BLaER1 treated with 17β-estradiol and CSF1 and Interleukin-3, amounts not matched to agents 10 nM and 100 nM (cell line): Measurements from ENCODE around the gene TMEM63C.
"Not testable (repeated sequence)": the region's sequence is repeated elsewhere in the genome, so short reads cannot be mapped to it uniquely, and the experiment has no call there.

Experiments used
- H3K27ac ChIP-seq, 11 experiments: shearing (Covaris generic); formaldehyde crosslinking; 2 replicates each; pipeline ENCODE4 v1.8.1; 2022
- H3K27me3 ChIP-seq, 11 experiments: shearing (Covaris generic); formaldehyde crosslinking; 2 replicates each; pipeline ENCODE4 v1.8.1; 2022
- H3K36me3 ChIP-seq, 11 experiments: shearing (Covaris generic); formaldehyde crosslinking; 2 replicates each; pipeline ENCODE4 v1.8.1; 2022
- H3K4me1 ChIP-seq, 10 experiments: shearing (Covaris generic); formaldehyde crosslinking; 2 replicates each; pipeline ENCODE4 v1.8.1; 2022
- H3K4me2 ChIP-seq, 11 experiments: shearing (Covaris generic); formaldehyde crosslinking; 2 replicates each; pipeline ENCODE4 v1.8.1; 2022
- H3K4me3 ChIP-seq, 10 experiments: shearing (Covaris generic); formaldehyde crosslinking; 2 replicates each; pipeline ENCODE4 v1.8.1; 2022
- H3K9ac ChIP-seq, 11 experiments: shearing (Covaris generic); formaldehyde crosslinking; 2 replicates each; pipeline ENCODE4 v1.8.1; 2022
- H3K9me3 ChIP-seq, 11 experiments: shearing (Covaris generic); formaldehyde crosslinking; replicated peaks in 1 of 11; 2 replicates each; pipeline ENCODE4 v1.8.1; 2022
- H4K20me1 ChIP-seq, 11 experiments: shearing (Covaris generic); formaldehyde crosslinking; 2 replicates each; pipeline ENCODE4 v1.8.1; 2022
- Cebpa-rat ChIP-seq, 11 experiments: shearing (Covaris generic); IDR thresholded peaks; 2 replicates each; pipeline ENCODE4 v1.8.1; 2022

TMEM63C gene

DNA sequence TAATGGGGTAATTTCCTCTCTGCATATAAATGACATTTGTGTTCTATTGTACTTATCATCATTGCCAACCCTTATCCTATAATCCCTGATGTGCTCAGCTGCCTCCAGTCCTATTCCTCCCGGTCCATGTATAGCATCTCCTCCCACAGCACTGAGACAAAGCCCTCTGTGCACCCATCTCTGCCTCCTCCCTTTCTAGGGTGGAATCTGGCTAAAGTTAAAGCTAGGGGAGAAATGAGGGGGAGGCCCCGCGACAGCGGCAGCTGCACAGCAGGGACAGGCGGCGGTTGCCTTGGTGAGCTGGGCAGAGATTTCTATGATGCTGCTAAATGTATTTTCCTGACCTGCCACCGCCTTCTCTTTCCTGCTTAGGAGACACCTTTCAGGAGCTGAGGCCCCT is 27.2 kb upstream of the TMEM63C start:
- Histone ChIP-seq H3K4me2 (peak overlapping the region in 2 of 11 experiments; percentile 51 to 54; a peak in 3 of 22 replicates), H3K4me3 (no peak overlapping the region), H3K36me3 (no peaks in the 10 kb centered on the region), H3K27ac (no peak overlapping the region), H3K4me1 (peaks cover 0 to 18% (median 11%) of the 10 kb centered on the region in 10 experiments; a peak in 16 of 20 replicates), H4K20me1 (no peaks in the 10 kb centered on the region; a peak in 1 of 22 replicates), H3K9ac (no peak overlapping the region), H3K9me3 (no peaks in the 10 kb centered on the region), H3K27me3 (no peaks in the 10 kb centered on the region)
- no peak for TF ChIP-seq Cebpa-rat (IDR thresholded peaks at IDR 0.05)

DNA sequence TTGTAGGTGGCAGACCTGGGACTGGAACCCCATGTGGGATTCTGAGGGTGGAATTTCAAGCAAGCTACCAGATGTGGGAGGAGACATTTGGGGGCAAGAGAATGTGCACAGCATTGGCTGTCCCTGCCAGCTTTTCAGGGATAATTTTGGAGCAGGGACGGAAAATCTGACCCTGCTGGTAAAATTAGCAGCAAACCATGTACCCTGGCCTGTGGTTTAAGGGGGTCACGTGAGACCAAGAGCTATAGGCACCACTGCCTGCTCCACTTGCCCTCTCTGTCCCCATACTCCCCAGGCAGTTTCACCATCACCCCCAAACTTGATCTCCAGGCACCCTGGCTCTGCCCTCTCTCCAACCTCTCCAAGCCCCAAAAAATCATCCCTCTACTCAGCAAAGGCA is 26.5 kb upstream of the TMEM63C start:
- Histone ChIP-seq H4K20me1 (no peaks in the 10 kb centered on the region; a peak in 1 of 22 replicates), H3K27me3 (no peaks in the 10 kb centered on the region), H3K4me3 (no peak overlapping the region)

DNA sequence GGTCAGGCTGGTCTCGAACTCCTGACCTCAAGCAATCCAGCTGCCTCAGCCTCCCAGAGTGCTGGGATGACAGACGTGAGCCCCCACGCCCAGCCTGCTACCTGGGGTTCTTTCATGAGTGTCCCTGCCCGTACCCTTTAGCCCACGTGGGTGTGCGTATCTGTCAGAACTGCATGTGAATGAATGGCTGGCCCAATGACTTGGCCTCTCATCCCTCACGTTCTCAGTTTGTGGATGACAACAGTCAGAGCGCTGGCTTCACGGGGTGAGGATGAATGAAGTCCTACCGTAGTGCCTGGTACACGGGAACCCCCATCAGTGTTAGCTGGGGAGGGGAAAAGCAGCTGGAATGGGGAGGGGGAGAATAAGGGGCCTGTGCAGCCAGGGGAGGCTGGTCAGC is 23.9 kb upstream of the TMEM63C start:
- Histone ChIP-seq H3K27me3 (no peaks in the 10 kb centered on the region), H3K4me2 (peak overlapping the region in 5 of 11 experiments; percentile 2 to 39 (median 21); a peak in 6 of 22 replicates), H3K9ac (no peak overlapping the region), H4K20me1 (no peaks in the 10 kb centered on the region; a peak in 1 of 22 replicates), H3K4me1 (peaks cover 0 to 18% (median 11%) of the 10 kb centered on the region in 10 experiments; a peak in 16 of 20 replicates), H3K27ac (peak overlapping the region in 1 of 11 experiments; percentile 42; a peak in 1 of 22 replicates), H3K4me3 (no peak overlapping the region), H3K9me3 (no peaks in the 10 kb centered on the region), H3K36me3 (no peaks in the 10 kb centered on the region)
- TF ChIP-seq Cebpa-rat (IDR thresholded peaks at IDR 0.05) = no peak

More for the DNA sequence above, 26.5 kb upstream of the TMEM63C start:
- H3K9ac ChIP-seq = peak overlapping the region in 1 of 11 experiments; percentile 35; a peak in 1 of 22 replicates
- TF ChIP-seq Cebpa-rat (IDR thresholded peaks at IDR 0.05) = no peak
- H3K36me3 ChIP-seq = no peaks in the 10 kb centered on the region
- H3K9me3 ChIP-seq = no peaks in the 10 kb centered on the region
- no peak overlapping the region for H3K27ac ChIP-seq
- H3K4me1 ChIP-seq = peaks cover 0 to 18% (median 11%) of the 10 kb centered on the region in 10 experiments; a peak in 16 of 20 replicates
- H3K4me2 ChIP-seq = peak overlapping the region in 7 of 11 experiments; percentile 25 to 54 (median 45); a peak in 10 of 22 replicates

DNA sequence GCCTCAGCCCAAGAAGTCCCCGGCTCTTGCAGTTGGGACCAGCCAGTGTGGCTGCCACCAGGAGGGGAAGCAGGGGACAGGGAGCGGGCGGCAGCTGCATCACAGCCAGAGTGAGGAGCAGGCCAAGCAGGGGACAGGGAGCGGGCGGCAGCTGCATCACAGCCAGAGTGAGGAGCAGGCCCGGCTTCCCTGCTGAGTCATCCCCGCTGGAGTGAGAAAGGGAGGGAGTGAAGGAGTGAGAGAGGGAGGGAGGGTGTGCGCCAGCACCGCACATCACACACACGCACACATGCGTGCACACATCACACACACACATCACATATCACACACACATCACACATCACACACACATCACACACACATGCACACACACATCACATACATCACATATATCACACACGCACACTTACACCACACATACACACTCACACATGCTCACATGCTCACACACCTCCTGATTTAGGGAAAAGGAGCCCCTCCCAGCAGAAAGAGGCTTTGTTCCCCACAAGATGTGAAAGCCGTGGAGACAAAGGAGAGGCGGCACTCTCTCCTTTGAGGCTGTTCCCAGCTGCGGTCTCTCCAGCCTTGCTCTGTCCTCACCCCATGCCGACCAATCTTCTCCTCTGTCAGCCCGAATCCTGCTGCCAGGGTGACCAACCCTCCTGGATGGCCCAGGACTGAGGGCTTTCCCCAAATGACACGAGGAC is 23.3 kb upstream of the TMEM63C start:
- no peaks in the 10 kb centered on the region for H3K27me3 ChIP-seq
- peak overlapping the region in 5 of 11 experiments; percentile 2 to 39 (median 21); a peak in 6 of 22 replicates for H3K4me2 ChIP-seq
- no peaks in the 10 kb centered on the region for H3K36me3 ChIP-seq
- no peaks in the 10 kb centered on the region; a peak in 1 of 22 replicates for H4K20me1 ChIP-seq
- no peak overlapping the region for H3K4me3 ChIP-seq
- TF ChIP-seq Cebpa-rat (IDR thresholded peaks at IDR 0.05) = no peak
- no peaks in the 10 kb centered on the region for H3K9me3 ChIP-seq
- peaks cover 0 to 17% (median 10%) of the 10 kb centered on the region in 10 experiments; a peak in 16 of 20 replicates for H3K4me1 ChIP-seq
- H3K9ac ChIP-seq = no peak overlapping the region
- peak overlapping the region in 1 of 11 experiments; percentile 42; a peak in 1 of 22 replicates for H3K27ac ChIP-seq

DNA sequence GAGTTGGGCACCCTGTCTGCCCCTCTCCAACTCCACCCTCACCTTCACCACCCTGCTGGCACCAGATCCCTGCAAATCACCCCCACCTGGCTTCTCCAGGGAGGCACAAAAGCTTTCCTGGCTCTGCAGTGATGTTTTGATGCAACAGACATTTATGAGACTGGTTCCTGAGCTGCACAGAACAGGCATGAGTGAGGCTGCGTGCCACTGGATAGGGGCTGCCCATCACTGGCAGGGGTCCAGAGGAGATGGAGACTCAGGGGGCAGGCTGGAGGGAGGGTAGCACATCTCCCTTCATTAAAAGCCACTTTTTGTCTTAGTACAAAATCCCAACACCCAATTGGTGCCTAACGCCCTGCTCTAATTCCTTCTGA is 22.7 kb upstream of the TMEM63C start:
- Histone ChIP-seq H3K9me3 (no peaks in the 10 kb centered on the region), H3K4me2 (no peak overlapping the region), H3K27ac (peak overlapping the region in 1 of 11 experiments; percentile 42; a peak in 1 of 22 replicates), H3K36me3 (no peaks in the 10 kb centered on the region), H3K4me1 (peaks cover 0 to 17% (median 10%) of the 10 kb centered on the region in 10 experiments; a peak in 16 of 20 replicates), H3K9ac (no peak overlapping the region), H4K20me1 (no peaks in the 10 kb centered on the region; a peak in 1 of 22 replicates), H3K4me3 (no peak overlapping the region), H3K27me3 (no peaks in the 10 kb centered on the region)
- TF ChIP-seq Cebpa-rat (IDR thresholded peaks at IDR 0.05) = no peak

DNA sequence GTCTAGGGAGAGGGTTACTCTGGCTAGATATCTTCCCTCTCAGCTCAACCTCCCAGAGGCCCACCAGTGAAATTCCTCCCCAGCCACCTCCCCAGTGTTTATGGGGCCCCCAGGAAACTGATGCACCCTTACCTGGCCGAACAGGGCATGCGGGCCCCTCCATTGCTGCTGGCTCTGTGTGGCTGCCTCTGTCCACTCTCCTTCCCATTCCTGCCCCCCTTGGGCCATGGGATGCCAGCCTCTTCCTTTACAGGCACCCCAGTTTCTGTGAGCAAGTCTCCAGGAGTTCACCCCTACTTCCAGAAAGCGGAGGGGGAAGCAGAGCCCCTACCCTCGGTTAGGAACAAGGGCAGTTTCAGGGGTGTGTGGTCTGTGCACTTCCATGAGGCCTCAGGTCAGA is 20.6 kb upstream of the TMEM63C start:
- TF ChIP-seq Cebpa-rat (IDR thresholded peaks at IDR 0.05) = no peak
- H3K4me2 ChIP-seq = no peak overlapping the region
- H3K36me3 ChIP-seq = no peaks in the 10 kb centered on the region
- no peaks in the 10 kb centered on the region for H4K20me1 ChIP-seq
- H3K27ac ChIP-seq = no peak overlapping the region
- H3K9ac ChIP-seq = no peak overlapping the region
- H3K4me3 ChIP-seq = no peak overlapping the region
- H3K27me3 ChIP-seq = no peaks in the 10 kb centered on the region
- H3K9me3 ChIP-seq = no peaks in the 10 kb centered on the region
- H3K4me1 ChIP-seq = peaks cover 0 to 10% (median 3%) of the 10 kb centered on the region in 10 experiments; a peak in 8 of 20 replicates

DNA sequence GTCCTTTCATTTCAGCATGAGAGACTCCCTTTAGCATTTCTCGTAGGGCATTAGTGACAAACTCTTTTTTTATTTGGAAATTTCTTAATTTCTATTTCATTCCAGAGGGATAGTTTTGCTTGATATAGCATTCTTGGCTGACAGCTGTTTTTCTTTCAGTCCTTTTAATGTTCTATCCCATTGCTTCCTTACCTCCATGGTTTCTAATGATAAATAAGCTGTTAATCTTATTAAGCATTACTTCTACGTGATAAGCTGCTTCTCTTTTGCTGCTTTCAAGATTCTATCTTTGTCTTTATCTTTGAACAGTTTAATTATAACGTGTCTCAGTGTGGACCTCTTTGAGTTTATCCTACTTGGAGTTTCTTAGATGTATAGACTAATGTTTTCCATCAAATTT is 11.6 kb upstream of the TMEM63C start:
- Histone ChIP-seq H3K4me1 (no peaks in the 10 kb centered on the region), H3K4me2 (no peak overlapping the region), H3K27ac (no peak overlapping the region), H3K4me3 (no peak overlapping the region; a peak in 1 of 20 replicates), H3K27me3 (no peaks in the 10 kb centered on the region), H3K36me3 (no peaks in the 10 kb centered on the region), H4K20me1 (no peaks in the 10 kb centered on the region), H3K9me3 (peaks cover 18 to 30% (median 22%) of the 10 kb centered on the region in 11 experiments), H3K9ac (no peak overlapping the region)
- no peak for TF ChIP-seq Cebpa-rat (IDR thresholded peaks at IDR 0.05)

DNA sequence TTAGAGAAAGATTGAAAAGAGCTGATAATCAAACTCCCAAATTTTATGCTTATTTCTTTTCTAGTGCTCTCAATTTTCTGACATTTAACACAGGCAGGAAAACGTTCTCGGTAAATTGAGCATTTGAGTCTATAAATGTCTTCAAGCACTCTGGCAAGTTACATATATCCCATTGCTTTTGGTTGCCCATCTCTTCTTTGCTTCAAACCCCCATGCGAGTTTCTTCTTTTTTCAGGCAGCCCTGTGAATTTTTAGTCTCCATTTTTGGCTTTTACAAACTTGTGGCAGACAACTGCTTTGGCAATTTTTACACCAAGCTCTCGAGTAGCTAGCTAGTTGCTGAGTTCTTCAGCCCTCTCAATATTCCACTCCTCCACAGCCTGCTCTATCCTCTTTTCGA is 8.7 kb upstream of the TMEM63C start:
- no peak overlapping the region for H3K27ac ChIP-seq

DNA sequence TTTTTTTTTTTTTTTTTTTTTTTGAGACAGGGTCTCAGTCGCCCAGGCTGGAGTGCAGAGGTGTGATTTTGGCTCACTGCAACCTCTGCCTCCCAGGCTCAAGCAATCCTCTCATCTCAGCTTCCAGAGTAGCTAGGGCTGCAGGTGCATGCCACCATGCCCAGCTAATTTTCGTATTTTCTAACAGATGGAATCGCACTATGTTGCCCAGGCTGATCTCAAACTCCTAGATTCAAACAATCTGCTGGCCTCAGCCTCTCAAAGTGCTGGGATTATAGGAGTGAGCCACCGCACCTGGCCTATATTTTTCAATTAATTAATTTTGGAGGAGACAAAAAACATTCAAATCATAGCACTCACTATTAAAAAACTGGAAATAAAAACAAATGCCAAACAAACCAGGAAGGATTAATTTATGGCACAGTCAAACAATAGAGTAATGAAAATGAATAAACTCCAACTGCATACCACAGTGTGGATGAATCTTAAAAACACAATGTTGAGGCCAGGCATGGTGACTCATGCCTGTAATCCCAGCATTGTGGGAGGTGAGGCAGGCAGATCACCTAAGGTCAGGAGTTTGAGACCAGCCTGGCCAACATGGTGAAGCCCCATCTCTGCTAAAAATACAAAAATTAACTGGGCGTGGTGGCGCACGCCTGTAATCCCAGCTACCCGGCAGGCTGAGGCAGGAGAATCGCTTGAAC is 7.5 kb upstream of the TMEM63C start:
- H3K27ac ChIP-seq, H3K27me3 ChIP-seq, H3K36me3 ChIP-seq, H3K4me2 ChIP-seq, H3K4me3 ChIP-seq, H3K9ac ChIP-seq, H4K20me1 ChIP-seq: not testable (repeated sequence)
- H3K4me1 ChIP-seq = peaks cover 7 to 17% (median 12%) of the 10 kb centered on the region in 10 experiments; a peak in 19 of 20 replicates
- H3K9me3 ChIP-seq = peaks cover 16 to 23% (median 20%) of the 10 kb centered on the region in 11 experiments

More for the DNA sequence above, 8.7 kb upstream of the TMEM63C start:
- H3K4me2 ChIP-seq = no peak overlapping the region
- no peak overlapping the region for H3K4me3 ChIP-seq
- H3K9ac ChIP-seq = no peak overlapping the region
- H3K4me1 ChIP-seq = peaks cover 5 to 10% (median 6%) of the 10 kb centered on the region in 10 experiments; a peak in 18 of 20 replicates
- H3K36me3 ChIP-seq = no peaks in the 10 kb centered on the region
- no peaks in the 10 kb centered on the region for H4K20me1 ChIP-seq
- peaks cover 18 to 30% (median 22%) of the 10 kb centered on the region in 11 experiments for H3K9me3 ChIP-seq
- no peaks in the 10 kb centered on the region for H3K27me3 ChIP-seq
- TF ChIP-seq Cebpa-rat (IDR thresholded peaks at IDR 0.05) = no peak
